Osteocyte (in vitro differentiated cells): ENCODE measurements around the gene PIPOX. TPM values are rescaled to one million over a fixed set of nuclear protein-coding genes. Genes with fewer than 3 reads are reported as not detected.

Experiments used
- DNase-seq: peaks from one replicate; pipeline ENCODE4 v3.0.0; 2021; ENCODE audit warnings: mixed read lengths; ENCODE audit not compliant: unreplicated experiment; ENCODE audit errors: extremely low spot score
- H3K27ac Mint-ChIP-seq: one replicate; pipeline ENCODE4 v1.8.0; 2021; ENCODE audit warnings: mild to moderate bottlenecking, mixed read lengths; ENCODE audit not compliant: unreplicated experiment
- H3K27me3 Mint-ChIP-seq: one replicate; pipeline ENCODE4 v1.8.0; 2021; ENCODE audit warnings: mixed read lengths; ENCODE audit not compliant: unreplicated experiment
- H3K36me3 Mint-ChIP-seq: one replicate; pipeline ENCODE4 v1.8.0; 2021; ENCODE audit warnings: mixed read lengths; ENCODE audit not compliant: unreplicated experiment
- H3K4me1 Mint-ChIP-seq: one replicate; pipeline ENCODE4 v1.8.0; 2021; ENCODE audit warnings: mixed read lengths; ENCODE audit not compliant: unreplicated experiment
- H3K4me3 Mint-ChIP-seq: one replicate; pipeline ENCODE4 v1.8.0; 2021; ENCODE audit warnings: mild to moderate bottlenecking, moderate library complexity, mixed read lengths; ENCODE audit not compliant: unreplicated experiment
- H3K9me3 Mint-ChIP-seq: one replicate; pipeline ENCODE4 v1.8.0; 2021; ENCODE audit warnings: mixed read lengths; ENCODE audit not compliant: unreplicated experiment
- total RNA-seq: library from RNA; stranded (reverse); gene quantifications from 2 replicates; pipeline ENCODE4 v1.2.1, GENCODE V29; 2021
- TF ChIP-seq, protein P1 (sequence below): fragments of 200-600 bp; sonication (generic); IDR thresholded peaks from 2 replicates; pipeline ENCODE4 v1.5.0; 2021; ENCODE audit warnings: antibody characterized with exemption, mild to moderate bottlenecking, moderate library complexity

The PIPOX gene
- total RNA-seq, 1 donor from 2014 or later, result 1.6 TPM

- Mint-ChIP-seq H3K9me3 (no peaks in the 10 kb centered on the region), H3K36me3 (no peaks in the 10 kb centered on the region), H3K4me1 (peaks cover 4% of the 10 kb centered on the region), H3K4me3 (peak within 1 kb of the TSS; percentile 50), H3K27me3 (peaks cover 61% of the 10 kb centered on the region), H3K27ac (no peak within 1 kb of the TSS)
- TF ChIP-seq, protein P1, sequence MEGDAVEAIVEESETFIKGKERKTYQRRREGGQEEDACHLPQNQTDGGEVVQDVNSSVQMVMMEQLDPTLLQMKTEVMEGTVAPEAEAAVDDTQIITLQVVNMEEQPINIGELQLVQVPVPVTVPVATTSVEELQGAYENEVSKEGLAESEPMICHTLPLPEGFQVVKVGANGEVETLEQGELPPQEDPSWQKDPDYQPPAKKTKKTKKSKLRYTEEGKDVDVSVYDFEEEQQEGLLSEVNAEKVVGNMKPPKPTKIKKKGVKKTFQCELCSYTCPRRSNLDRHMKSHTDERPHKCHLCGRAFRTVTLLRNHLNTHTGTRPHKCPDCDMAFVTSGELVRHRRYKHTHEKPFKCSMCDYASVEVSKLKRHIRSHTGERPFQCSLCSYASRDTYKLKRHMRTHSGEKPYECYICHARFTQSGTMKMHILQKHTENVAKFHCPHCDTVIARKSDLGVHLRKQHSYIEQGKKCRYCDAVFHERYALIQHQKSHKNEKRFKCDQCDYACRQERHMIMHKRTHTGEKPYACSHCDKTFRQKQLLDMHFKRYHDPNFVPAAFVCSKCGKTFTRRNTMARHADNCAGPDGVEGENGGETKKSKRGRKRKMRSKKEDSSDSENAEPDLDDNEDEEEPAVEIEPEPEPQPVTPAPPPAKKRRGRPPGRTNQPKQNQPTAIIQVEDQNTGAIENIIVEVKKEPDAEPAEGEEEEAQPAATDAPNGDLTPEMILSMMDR, result no peak
- peak; percentile 93 for DNase-seq
Measured at GRCh38 chr17:29005936-29006511, 36.9 kb upstream of the PIPOX start, which contains the start of gene SEZ6. Gene SEZ6 (minus strand): TSS chr17:29006033. CDS start chr17:29005869, 164 bp downstream.

DNA sequence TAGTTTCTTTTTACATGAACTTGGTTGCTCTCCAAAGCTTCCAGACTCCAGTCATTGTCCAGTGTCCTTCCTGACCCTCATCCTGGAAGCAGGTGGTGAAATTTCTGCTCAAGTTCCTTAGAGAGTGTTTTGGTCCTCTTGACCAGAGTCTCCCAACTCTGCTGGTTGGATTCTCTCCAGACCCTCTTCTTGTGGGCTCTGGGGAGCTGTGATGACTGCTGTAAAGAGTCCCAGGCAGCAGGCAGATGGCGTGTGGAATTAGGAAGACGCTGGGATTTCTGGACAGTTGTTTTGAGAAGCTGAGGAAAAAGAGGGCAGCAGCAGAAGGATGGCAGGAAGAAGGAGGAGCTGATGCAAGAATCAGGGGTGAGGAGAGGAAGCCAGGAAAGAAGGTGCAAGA, 35.5 kb upstream of the PIPOX start:
- no peak overlapping the region for H3K4me3 Mint-ChIP-seq
- H3K36me3 Mint-ChIP-seq, result no peaks in the 10 kb centered on the region
- H3K27me3 Mint-ChIP-seq, result peaks cover 72% of the 10 kb centered on the region
- no peak for DNase-seq
- H3K9me3 Mint-ChIP-seq, result no peaks in the 10 kb centered on the region
- peaks cover 4% of the 10 kb centered on the region for H3K4me1 Mint-ChIP-seq
- TF ChIP-seq, protein P1, result no peak
- H3K27ac Mint-ChIP-seq, result no peak overlapping the region

DNA sequence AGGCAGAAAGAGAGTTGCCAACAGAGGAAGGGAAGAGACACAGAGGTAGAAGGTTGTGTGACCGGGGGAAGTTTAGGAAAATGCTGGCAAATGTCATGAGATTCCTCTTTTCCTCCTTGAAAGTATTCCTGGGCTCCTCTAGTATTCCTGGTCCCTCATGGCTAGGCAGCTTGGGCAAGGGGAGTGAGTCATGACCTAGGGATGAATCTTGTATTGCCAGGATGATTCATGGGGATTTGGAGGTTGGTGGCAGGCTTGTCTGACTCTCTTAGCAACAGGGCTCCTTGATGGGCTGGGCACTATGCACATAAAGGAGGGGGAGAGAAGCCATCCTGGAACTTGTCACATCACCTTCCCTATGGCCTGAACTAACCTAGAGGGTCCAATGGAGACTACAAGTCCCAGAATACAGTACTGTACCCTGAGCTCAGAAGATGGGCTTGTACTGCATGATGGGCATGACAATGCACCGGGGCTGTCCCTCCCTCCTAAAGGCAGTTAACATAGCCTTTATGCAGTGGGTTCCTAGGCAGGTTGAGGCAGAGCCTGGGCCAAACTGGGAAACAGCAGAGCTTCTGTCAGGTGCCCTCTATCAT, 35.0 kb upstream of the PIPOX start:
- peaks cover 71% of the 10 kb centered on the region for H3K27me3 Mint-ChIP-seq
- no peak overlapping the region for H3K4me3 Mint-ChIP-seq
- H3K27ac Mint-ChIP-seq, result no peak overlapping the region
- TF ChIP-seq, protein P1, result no peak
- peaks cover 4% of the 10 kb centered on the region for H3K4me1 Mint-ChIP-seq
- DNase-seq, result no peak
- H3K36me3 Mint-ChIP-seq, result no peaks in the 10 kb centered on the region
- H3K9me3 Mint-ChIP-seq, result no peaks in the 10 kb centered on the region

GRCh38 chr17:29008591-29008990, 34.4 kb upstream of the PIPOX start:
- no peak overlapping the region for H3K27ac Mint-ChIP-seq
- DNase-seq, result no peak
- H3K36me3 Mint-ChIP-seq, result no peaks in the 10 kb centered on the region
- H3K27me3 Mint-ChIP-seq, result peaks cover 65% of the 10 kb centered on the region
- H3K4me3 Mint-ChIP-seq, result no peak overlapping the region
- peaks cover 4% of the 10 kb centered on the region for H3K4me1 Mint-ChIP-seq
- TF ChIP-seq, protein P1, result no peak
- H3K9me3 Mint-ChIP-seq, result no peaks in the 10 kb centered on the region

- TF ChIP-seq, protein P1, result no peak
- H3K4me3 Mint-ChIP-seq, result no peak overlapping the region
- H3K36me3 Mint-ChIP-seq, result no peaks in the 10 kb centered on the region
- H3K9me3 Mint-ChIP-seq, result no peaks in the 10 kb centered on the region
- peaks cover 4% of the 10 kb centered on the region for H3K4me1 Mint-ChIP-seq
- H3K27me3 Mint-ChIP-seq, result peaks cover 65% of the 10 kb centered on the region
- no peak for DNase-seq
- no peak overlapping the region for H3K27ac Mint-ChIP-seq
Measured at GRCh38 chr17:29010129-29010528, 32.8 kb upstream of the PIPOX start.
